Measurements from ENCODE around the gene MON1A. TPM values are rescaled to one million over a fixed set of nuclear protein-coding genes. Genes with fewer than 3 reads are reported as not detected.

MON1A gene
- 4.7 TPM for polyA plus RNA-seq (2012; ENCODE audit: low read depth, missing spikeins)

- FAIRE-seq, result peak; percentile 88
- TF ChIP-seq POU2F2 (IDR thresholded peaks at IDR 0.05; ENCODE audit: low read depth, low read length) (no peak; the same call in 1 of the 2 replicates), POLR2A (IDR thresholded peaks at IDR 0.05; ENCODE audit: low read depth, low read length) (peak; percentile 42; the same call in 1 of the 2 replicates)
- peak; percentile 88 for DNase-seq (ENCODE audit: insufficient read length, low spot score)
Measured at GRCh38 chr3:49929291-49930167, at the start of gene MON1A. Gene MON1A, minus strand, starts transcription at chr3:49929811. Its CDS starts 16,465 bp downstream, at chr3:49913346.

- TF ChIP-seq TAF1 (IDR thresholded peaks at IDR 0.05; ENCODE audit: low read depth, low read length) (no peak), SPI1 (IDR thresholded peaks at IDR 0.05; ENCODE audit: low read depth, low read length) (no peak)
- DNase-seq (ENCODE audit: insufficient read length, low spot score) (no peak), FAIRE-seq (no peak)
Measured at GRCh38 chr3:49976942-49977341, 47.3 kb upstream of the MON1A start.

- no peak for DNase-seq (ENCODE audit: insufficient read length, low spot score)
- no peak for FAIRE-seq
- no peak for TF ChIP-seq POU2F2 (IDR thresholded peaks at IDR 0.05; ENCODE audit: low read depth, low read length)
- no peak for TF ChIP-seq SPI1 (IDR thresholded peaks at IDR 0.05; ENCODE audit: low read depth, low read length)
- no peak for TF ChIP-seq PAX5 (IDR thresholded peaks at IDR 0.05; ENCODE audit: insufficient read depth, low read length, severe bottlenecking)
- no peak for TF ChIP-seq POLR2AphosphoS5 (IDR thresholded peaks at IDR 0.05; ENCODE audit: low read depth, low read length)
- TF ChIP-seq TAF1 (IDR thresholded peaks at IDR 0.05; ENCODE audit: low read depth, low read length), result no peak
- no peak for TF ChIP-seq POLR2A (IDR thresholded peaks at IDR 0.05; ENCODE audit: low read depth, low read length)
Measured at GRCh38 chr3:49972656-49973055, 43.0 kb upstream of the MON1A start.

- no peak for DNase-seq (ENCODE audit: insufficient read length, low spot score)
- FAIRE-seq, result no peak
- TF ChIP-seq TAF1 (IDR thresholded peaks at IDR 0.05; ENCODE audit: low read depth, low read length) (no peak), POLR2A (IDR thresholded peaks at IDR 0.05; ENCODE audit: low read depth, low read length) (no peak), SPI1 (IDR thresholded peaks at IDR 0.05; ENCODE audit: low read depth, low read length) (no peak), POU2F2 (IDR thresholded peaks at IDR 0.05; ENCODE audit: low read depth, low read length) (no peak), POLR2AphosphoS5 (IDR thresholded peaks at IDR 0.05; ENCODE audit: low read depth, low read length) (no peak), PAX5 (IDR thresholded peaks at IDR 0.05; ENCODE audit: insufficient read depth, low read length, severe bottlenecking) (no peak)
Measured at GRCh38 chr3:49968346-49968745, 38.7 kb upstream of the MON1A start.

- FAIRE-seq, result no peak
- no peak for DNase-seq (ENCODE audit: insufficient read length, low spot score)
- TF ChIP-seq POLR2AphosphoS5 (IDR thresholded peaks at IDR 0.05; ENCODE audit: low read depth, low read length) (no peak), SPI1 (IDR thresholded peaks at IDR 0.05; ENCODE audit: low read depth, low read length) (no peak), POLR2A (IDR thresholded peaks at IDR 0.05; ENCODE audit: low read depth, low read length) (no peak), POU2F2 (IDR thresholded peaks at IDR 0.05; ENCODE audit: low read depth, low read length) (no peak), TAF1 (IDR thresholded peaks at IDR 0.05; ENCODE audit: low read depth, low read length) (no peak), PAX5 (IDR thresholded peaks at IDR 0.05; ENCODE audit: insufficient read depth, low read length, severe bottlenecking) (no peak)
Measured at GRCh38 chr3:49967291-49967690, 37.7 kb upstream of the MON1A start.

- no peak for DNase-seq (ENCODE audit: insufficient read length, low spot score)
- no peak for TF ChIP-seq POLR2AphosphoS5 (IDR thresholded peaks at IDR 0.05; ENCODE audit: low read depth, low read length)
- TF ChIP-seq POLR2A (IDR thresholded peaks at IDR 0.05; ENCODE audit: low read depth, low read length), result no peak
- TF ChIP-seq PAX5 (IDR thresholded peaks at IDR 0.05; ENCODE audit: insufficient read depth, low read length, severe bottlenecking), result no peak
- no peak for TF ChIP-seq TAF1 (IDR thresholded peaks at IDR 0.05; ENCODE audit: low read depth, low read length)
- TF ChIP-seq SPI1 (IDR thresholded peaks at IDR 0.05; ENCODE audit: low read depth, low read length), result no peak
- TF ChIP-seq POU2F2 (IDR thresholded peaks at IDR 0.05; ENCODE audit: low read depth, low read length), result no peak
- no peak for FAIRE-seq
Measured at GRCh38 chr3:49966233-49966942, 36.8 kb upstream of the MON1A start.

- DNase-seq (ENCODE audit: insufficient read length, low spot score) (no peak), FAIRE-seq (no peak)
- TF ChIP-seq TAF1 (IDR thresholded peaks at IDR 0.05; ENCODE audit: low read depth, low read length), result no peak
- no peak for TF ChIP-seq POU2F2 (IDR thresholded peaks at IDR 0.05; ENCODE audit: low read depth, low read length)
- TF ChIP-seq PAX5 (IDR thresholded peaks at IDR 0.05; ENCODE audit: insufficient read depth, low read length, severe bottlenecking), result no peak
- TF ChIP-seq SPI1 (IDR thresholded peaks at IDR 0.05; ENCODE audit: low read depth, low read length), result no peak
- TF ChIP-seq POLR2AphosphoS5 (IDR thresholded peaks at IDR 0.05; ENCODE audit: low read depth, low read length), result no peak
- TF ChIP-seq POLR2A (IDR thresholded peaks at IDR 0.05; ENCODE audit: low read depth, low read length), result no peak
Measured at GRCh38 chr3:49955636-49956035, 26.0 kb upstream of the MON1A start.

- FAIRE-seq, result no peak
- no peak for DNase-seq (ENCODE audit: insufficient read length, low spot score)
- TF ChIP-seq TAF1 (IDR thresholded peaks at IDR 0.05; ENCODE audit: low read depth, low read length), result no peak
- TF ChIP-seq POLR2AphosphoS5 (IDR thresholded peaks at IDR 0.05; ENCODE audit: low read depth, low read length), result no peak
- no peak for TF ChIP-seq PAX5 (IDR thresholded peaks at IDR 0.05; ENCODE audit: insufficient read depth, low read length, severe bottlenecking)
- no peak for TF ChIP-seq POLR2A (IDR thresholded peaks at IDR 0.05; ENCODE audit: low read depth, low read length)
Measured at GRCh38 chr3:49952924-49953323, 23.3 kb upstream of the MON1A start.

GRCh38 chr3:49942651-49943050, 13.0 kb upstream of the MON1A start:
- no peak for DNase-seq (ENCODE audit: insufficient read length, low spot score)
- TF ChIP-seq PAX5 (IDR thresholded peaks at IDR 0.05; ENCODE audit: insufficient read depth, low read length, severe bottlenecking), result no peak
- no peak for TF ChIP-seq SPI1 (IDR thresholded peaks at IDR 0.05; ENCODE audit: low read depth, low read length)
- TF ChIP-seq POU2F2 (IDR thresholded peaks at IDR 0.05; ENCODE audit: low read depth, low read length), result no peak
- TF ChIP-seq POLR2A (IDR thresholded peaks at IDR 0.05; ENCODE audit: low read depth, low read length), result no peak
- TF ChIP-seq POLR2AphosphoS5 (IDR thresholded peaks at IDR 0.05; ENCODE audit: low read depth, low read length), result no peak
- no peak for TF ChIP-seq TAF1 (IDR thresholded peaks at IDR 0.05; ENCODE audit: low read depth, low read length)
- FAIRE-seq, result no peak
